NCI-H2107 treated with DMSO at 0.1 percent for 48 hours (cell line): ENCODE data around the gene CCK.
"Not testable (repeated sequence)": the region's sequence is repeated elsewhere in the genome, so short reads cannot be mapped to it uniquely, and the experiment has no call there.

Experiments
- DNase-seq: peaks from one replicate; lab custom pipeline; 2025; ENCODE audit not compliant: unreplicated experiment; lab: John Stamatoyannopoulos, UW

CCK gene

GRCh38 chr3:42266085-42266484 is at the start of gene CCK:
TSS of gene CCK (minus strand) at chr3:42266185. CDS start at chr3:42263630, 2,555 bp downstream.
- no peak for DNase-seq

GRCh38 chr3:42314411-42314810 is 48.4 kb upstream of the CCK start:
- DNase-seq: no peak

GRCh38 chr3:42308651-42309050 is 42.7 kb upstream of the CCK start:
- DNase-seq: no peak

GRCh38 chr3:42306499-42306898 is 40.5 kb upstream of the CCK start:
- no peak for DNase-seq

- DNase-seq: no peak
Observed at GRCh38 chr3:42302924-42303634, 37.1 kb upstream of the CCK start.

DNA sequence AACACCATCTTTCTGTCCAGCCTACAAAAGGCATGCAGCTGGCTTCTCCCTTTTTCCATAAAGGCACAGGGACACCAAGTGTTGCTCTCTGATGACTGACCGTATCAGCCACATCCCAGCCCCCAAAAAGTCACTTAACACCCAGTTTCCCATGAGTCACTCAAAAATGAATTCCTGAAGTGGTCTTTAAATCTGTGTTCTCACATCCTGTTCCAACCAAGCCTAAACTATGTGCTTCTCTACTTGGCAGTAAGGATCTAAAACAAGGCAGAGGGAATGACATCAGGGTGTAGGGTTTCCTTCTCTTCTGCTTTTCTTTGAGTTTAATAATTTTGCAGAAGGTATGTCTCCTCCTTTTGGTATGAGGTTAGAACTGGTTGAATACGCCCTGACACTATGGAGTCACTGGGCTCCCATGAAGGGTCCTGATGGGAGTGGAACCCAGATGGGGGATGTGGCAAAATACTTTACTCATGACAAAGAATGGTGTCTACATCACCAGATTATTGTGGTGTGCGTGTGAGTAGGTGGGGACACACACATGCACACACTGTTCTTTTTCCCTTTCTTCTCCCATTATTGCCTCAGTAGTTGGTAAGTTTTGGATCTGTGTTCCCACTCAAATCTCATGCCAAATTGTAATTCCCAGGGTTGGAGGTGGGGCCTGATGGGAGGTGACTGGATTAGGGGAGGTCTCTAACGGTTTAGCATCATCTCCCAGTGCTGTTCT is 35.6 kb upstream of the CCK start:
- DNase-seq: no peak

DNA sequence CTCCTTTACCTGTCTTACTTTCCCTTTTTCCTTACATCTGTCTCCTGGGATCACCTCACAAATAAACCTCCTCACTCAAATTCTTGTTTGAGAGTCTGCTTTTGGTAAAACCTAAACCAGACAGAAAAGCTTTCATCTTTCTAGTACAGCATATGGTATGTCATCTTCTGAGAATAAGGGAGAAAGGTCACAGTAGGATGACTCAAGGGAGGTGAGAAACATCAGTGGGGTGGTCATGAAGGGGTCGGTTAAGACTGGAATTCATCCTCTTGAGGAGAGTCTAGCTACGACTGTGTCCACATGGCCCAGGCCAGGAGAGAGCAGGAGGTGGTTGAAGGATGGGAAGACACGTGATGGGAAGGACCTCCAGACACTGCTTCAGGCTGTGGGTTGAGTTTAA is 34.8 kb upstream of the CCK start:
- DNase-seq: no peak

GRCh38 chr3:42300013-42300412 is 34.0 kb upstream of the CCK start:
- DNase-seq: peak; percentile 79

DNA sequence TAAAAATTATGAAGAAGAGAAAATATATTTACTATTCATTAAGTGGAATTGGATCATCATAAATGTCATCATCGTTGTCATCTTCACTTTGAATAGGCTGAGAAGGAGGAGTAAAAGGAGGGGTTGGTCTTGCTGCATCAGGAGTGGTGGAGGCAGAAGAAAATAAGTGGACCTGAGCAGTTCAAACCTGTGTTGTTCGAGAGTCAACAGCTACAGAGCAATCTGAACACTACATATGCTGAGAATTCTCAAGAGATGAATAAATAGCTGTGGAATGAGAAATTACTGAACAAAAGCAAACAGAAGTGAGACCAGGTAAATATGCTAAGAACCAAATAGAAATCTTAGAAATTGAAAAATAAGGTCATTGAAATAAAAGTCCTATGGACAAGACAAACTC is 32.3 kb upstream of the CCK start:
- DNase-seq: no peak

GRCh38 chr3:42292009-42292408 is 26.0 kb upstream of the CCK start:
- no peak for DNase-seq

- DNase-seq: no peak
Observed at GRCh38 chr3:42290966-42291714, 25.2 kb upstream of the CCK start.

DNA sequence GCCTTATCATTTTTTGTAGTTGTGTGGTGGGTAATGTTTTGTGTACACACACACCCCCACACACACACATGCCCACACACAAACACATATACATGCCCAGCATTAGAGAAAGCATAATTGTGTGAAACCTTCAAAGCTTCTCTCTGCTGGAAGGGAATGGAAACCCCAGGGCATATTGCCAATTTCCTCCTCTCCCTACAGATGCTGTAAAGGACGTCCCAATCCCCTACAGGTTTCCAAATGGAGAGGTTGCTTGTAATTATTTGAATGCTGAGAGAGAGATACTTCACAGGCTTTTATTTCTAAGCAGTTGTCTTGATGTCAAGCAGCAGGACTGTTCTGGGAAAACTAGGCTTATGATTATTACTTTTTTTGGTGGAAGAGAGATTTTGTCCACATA is 23.0 kb upstream of the CCK start:
- DNase-seq: peak; percentile 8

GRCh38 chr3:42288385-42288784 is 22.4 kb upstream of the CCK start:
- no peak for DNase-seq

GRCh38 chr3:42287423-42287822 is 21.4 kb upstream of the CCK start:
- not testable (repeated sequence) for DNase-seq

GRCh38 chr3:42277676-42278075 is 11.7 kb upstream of the CCK start:
- DNase-seq: no peak

DNA sequence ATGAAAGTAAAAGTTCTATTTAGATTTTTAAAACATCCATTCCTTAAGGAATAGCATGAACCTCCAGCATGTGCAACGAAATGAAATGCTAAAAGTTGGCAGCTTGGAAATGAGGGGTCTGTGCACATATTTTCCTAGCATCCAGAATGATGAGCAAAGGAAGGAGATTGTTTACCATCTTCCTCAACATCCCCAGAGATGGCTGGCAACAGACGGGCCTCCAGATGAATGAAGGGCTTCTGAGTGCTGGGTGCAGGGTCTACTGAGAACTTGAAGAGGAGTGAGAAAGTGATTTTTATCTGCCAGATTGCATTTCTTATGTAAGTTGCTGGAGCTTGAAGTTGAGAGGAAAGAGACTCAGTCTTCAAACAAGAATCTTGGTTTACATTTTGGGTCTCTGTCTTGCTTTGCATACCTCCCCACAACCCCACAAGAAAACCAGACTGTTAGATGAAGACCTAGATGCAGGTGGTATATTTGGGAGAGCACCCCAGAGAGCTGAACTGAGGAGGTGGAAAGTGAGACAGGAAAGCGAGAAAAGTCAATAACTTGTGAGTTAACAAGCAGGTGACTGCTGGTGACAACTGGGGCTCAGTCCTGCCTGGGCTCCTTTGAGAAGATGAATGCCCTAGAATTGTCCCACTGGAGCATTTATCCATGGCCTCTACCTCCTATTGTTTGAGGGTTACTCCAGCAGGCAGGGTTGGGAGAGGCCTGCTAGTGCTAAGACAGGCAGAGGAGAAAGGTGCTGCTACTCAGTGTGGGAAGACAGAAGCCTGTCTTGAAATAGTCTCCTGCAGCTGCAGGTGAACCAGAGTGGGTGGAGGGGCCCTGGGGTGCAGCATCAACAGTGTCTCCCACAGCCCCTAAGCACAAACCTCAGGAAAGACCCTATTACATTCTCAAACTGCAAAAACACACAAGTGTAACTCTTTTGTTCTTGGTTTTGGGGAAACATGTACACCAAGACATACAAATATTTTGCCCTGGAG is 10.5 kb upstream of the CCK start:
- DNase-seq: no peak

- DNase-seq: no peak
Observed at GRCh38 chr3:42275217-42275616, 9.2 kb upstream of the CCK start.

GRCh38 chr3:42274266-42274665 is 8.3 kb upstream of the CCK start:
- DNase-seq: no peak

DNA sequence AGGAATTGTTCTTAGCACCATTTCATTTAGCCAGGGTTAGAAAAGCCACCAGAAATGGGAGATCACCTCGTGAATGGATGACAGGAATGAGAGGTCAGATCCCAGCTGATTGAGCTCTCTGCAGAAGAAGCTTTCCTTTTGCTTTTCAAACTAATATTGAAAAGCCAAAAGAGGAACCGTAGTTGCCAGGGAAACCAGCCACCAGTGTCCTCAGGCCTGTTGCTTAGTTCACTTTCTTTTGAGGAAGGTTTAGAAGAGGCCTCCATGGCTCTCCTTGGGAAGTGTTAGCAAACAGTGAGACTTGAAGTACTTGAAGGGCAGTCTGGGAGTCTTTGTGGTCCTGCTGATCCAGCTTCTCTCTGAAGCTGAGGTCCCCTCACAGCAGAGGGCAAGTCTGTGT is 7.4 kb upstream of the CCK start:
- DNase-seq: no peak

DNA sequence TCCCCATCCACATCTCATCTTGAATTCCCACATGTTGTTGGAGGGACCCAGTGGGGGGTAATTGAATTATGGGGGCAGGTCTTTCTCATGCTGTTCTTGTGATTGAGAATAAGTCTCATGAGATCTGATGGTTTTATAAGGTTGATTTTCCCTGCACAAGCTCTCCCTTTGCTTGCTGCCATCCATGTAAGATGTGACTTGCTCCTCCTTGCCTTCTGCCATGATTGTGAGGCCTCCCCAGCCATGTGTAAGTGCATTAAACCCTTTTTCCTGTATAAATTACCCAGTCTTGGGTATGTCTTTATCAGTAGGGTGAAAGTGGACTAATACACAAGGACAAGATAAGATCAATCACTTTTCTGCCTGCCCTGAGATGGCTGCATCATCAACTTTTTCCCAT is 5.8 kb upstream of the CCK start:
- DNase-seq: no peak

DNA sequence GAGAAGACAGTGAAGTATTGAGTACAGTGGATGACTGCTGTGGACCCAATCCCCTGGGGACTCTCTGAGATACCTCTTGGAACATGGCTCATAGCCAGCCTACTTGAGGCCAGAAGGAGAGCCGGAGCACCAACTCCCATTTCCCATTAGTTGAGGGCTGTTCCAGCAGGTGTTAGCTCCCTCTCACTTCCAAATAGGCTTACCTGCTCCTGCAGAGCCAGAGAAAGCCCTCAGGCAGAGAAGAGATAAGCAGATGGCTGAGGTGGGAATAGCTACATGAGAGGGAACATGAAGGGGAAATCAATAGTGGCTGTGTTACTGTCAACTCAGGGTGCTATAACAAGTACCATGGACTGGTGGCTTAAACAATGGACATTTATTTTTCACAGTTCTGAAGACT is 4.6 kb upstream of the CCK start:
- peak; percentile 84 for DNase-seq
